GM21619 (cell line): ENCODE results near the gene CCT2.
A peak's percentile ranks its signal among the peaks of the same experiment; 100 is the strongest.

Experiments
- ATAC-seq: cut with Tn5 transposase; IDR thresholded peaks from one replicate; pipeline ENCODE4 v1.9.1; 2021; ENCODE audit not compliant: unreplicated experiment

Gene CCT2

DNA sequence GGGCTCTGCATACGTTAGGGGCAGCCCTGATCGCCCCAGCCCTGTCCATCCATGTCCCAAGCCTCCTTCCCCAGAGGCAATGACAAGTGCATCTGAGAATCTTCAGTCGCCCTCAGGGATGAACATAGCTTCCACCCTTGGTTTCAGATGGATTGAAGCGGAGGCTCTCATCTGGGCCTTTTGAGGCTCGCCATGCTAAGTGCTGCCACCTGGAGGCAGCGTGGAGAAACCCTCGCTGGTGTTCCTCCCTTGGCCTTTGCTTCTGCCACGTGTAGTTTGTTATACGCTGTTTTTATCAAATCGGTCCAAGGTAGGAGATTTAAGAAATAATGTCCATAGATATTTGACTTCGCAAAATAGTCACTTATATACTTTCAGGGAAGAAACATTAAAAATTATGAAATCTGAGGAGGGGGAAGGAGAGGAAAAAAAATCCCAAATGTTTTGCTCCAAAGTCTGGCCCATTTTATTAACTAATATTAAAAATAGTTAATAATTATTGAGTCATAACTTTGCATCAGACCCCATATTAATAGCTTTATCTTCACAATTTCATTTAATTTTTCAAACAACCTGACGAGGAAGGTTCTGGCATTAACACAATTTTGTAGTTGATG, 54.2 kb downstream of the CCT2 start:
- ATAC-seq = peak; percentile 87

DNA sequence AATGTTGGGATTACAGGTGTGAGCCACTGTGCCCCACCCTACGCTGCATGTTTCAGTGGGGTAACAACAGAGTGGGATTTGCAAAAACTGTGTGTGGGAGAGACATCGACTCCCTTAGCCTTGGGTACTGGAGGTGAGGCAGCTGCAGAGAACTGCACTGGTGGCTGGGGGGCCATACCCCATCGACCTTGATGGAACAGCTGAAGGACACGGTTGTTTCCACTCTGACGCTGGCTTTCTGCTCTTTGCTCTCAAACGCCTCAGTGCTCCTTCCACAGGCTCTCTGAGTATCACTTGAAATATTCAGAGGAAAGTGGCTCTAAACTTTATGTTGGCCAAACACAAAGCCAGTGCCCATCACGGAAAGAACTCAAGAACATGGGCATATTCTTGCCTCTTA, 56.3 kb downstream of the CCT2 start:
- no peak for ATAC-seq

DNA sequence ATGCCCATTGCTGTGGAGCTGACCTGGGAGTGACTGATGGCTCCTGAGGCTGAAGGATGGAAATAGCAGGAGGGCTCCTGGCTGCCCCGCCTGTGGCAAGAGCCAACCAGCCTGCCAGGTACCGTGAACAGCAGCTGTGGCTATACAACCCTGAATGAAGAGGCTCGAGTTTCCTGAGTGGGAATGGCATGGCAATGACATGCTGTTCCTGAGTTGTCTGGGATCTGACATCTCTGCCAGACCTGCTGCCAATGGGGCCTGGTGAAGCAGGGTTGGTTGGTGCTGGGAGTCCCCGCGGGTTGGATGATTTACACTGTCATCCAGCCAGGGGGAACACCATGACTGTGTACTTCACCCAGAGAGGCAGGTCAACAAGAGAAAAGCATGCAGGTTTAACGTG, 57.3 kb downstream of the CCT2 start:
- no peak for ATAC-seq

DNA sequence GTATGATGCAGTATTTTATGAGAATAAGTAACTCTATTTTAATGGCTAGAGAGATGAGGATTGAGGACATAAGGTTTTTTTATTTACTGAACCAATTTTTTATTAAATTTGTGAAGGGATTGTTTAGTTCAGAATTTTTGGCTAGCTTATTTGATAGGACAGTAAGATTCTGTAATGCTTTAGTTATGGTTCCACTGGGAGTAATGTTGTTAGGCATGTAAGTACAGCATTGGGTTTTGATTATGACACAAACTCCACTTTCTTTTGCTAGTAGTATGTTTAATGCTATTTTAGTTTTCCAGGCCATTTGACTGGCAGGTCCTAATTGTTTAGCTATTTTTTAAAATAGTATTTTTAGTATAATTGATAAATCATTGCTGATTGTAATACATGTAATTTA, 59.3 kb downstream of the CCT2 start:
- ATAC-seq = no peak

DNA sequence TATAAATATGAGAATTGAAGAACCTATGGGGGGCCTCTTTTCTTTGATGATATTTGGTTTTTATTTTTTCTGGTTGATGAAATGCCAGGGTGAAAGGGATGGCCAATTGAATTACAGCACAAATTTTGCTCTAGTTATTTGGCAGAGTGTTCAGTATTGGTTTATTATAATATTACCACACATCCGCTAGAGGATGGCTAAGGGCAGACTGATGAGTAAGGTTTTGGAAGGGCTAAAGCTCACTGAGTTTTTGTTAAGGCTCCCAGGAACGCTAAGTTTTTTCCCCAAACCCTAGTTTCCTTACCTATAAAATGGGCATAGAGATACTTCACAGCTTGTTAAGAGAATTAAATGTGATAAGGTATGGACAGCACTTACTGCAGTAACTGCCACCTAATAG, 59.8 kb downstream of the CCT2 start:
- ATAC-seq = no peak

DNA sequence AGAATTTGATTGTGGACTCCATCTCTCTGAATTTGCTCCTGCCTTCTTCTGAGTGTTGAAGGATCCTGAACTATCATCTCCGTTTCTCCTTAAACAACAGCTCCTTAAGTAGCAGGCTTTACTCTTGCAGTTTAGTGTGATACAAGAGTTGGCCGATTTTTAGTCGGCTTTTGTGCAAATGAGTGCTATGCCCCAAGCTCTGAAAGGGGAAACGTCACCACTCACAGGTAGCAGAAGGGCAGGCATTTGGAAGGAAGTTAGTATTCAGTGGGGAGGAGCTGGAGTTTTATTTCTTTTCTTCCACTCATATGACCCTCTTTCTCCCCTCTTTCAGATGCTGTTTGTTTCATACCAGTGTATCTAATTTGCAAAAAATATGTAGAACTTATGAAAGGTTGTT, 61.9 kb downstream of the CCT2 start:
- ATAC-seq = no peak

DNA sequence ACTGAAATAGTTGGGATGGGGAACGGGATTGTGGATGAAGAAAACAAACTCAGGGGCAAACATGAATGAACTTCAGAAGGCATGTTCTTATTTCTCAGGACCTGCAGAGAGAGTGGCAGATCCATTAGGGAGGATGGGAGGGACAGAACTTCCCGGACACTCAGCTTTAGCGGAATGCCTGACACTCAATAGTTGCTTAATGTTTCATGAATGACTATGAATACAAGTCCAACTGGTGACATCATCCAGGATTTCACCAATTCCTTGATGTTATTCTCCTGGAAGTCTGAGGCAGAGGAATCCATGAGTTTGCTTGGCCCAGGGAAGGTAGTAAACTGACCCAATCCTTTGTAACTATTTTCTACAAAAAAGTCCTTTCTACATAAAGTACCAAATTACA, 63.2 kb downstream of the CCT2 start:
- no peak for ATAC-seq

DNA sequence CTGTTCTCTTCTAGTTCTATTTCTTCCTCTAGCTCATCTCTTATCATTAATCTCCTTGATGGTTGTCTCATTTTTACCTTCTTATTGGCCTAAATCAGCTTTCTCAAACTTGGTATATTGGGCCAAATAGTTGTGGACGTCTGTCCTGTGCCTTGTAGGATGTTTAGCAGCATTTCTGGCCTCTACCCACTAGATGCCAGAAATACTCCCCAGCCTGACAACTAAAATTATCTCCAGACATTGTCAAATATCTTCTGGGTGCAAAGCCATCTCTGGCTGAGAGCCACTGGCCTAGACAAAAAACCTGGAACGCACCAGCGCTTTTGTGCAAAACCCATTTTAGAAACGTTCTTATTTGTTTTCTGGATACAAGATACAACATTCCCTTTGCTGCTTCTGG, 64.3 kb downstream of the CCT2 start:
- ATAC-seq = no peak
